ENCODE measurements around the gene BATF2. TPM values are rescaled to one million over a fixed set of nuclear protein-coding genes. Genes with fewer than 3 reads are reported as not detected.
"Not testable (repeated sequence)": the region's sequence is repeated elsewhere in the genome, so short reads cannot be mapped to it uniquely, and the experiment has no call there.

BATF2 gene
- total and polyA plus RNA-seq, 4 donors, result 0.51 to 3.2 (median 1.4) TPM

DNA sequence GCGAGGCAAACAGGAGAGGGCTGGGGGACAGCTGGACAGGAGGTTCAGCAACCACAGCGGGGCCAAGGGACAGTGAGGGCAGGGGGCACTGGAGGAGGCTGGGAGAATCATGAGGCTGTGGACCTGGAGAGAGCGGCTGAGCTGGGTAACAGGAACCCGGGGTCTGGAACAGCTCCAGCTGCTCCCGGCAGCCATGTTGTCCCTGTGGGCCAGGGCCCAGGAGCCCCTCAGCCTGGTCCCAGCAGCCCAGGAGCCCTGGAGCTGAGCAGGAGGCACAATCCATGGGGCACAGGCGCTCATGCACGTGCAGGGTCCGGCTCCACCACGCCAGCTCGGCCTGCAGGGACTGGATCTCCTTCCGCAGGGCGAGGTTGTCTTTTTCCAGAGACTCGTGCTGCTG is 7.4 kb downstream of the BATF2 start:
- 81% methylated on average over 13 of the region's 13 CpGs for WGBS
- Histone ChIP-seq H3K9ac (ENCODE audit: low read depth in 1 of 2, low read length in 2 of 2) (no peak overlapping the region), H3K4me3 (ENCODE audit: low read depth in 1 of 3, low read length in 3 of 3) (no peak overlapping the region), H3K27ac (ENCODE audit: low read depth in 1 of 2, low read length in 2 of 2) (peak overlapping the region; percentile 36 to 50), H3K4me1 (ENCODE audit: control insufficient read depth in 4 of 4, insufficient read depth in 4 of 4, low read length in 3 of 4) (peaks cover 3 to 20% (median 15%) of the 10 kb centered on the region in 4 donors), H3K36me3 (ENCODE audit: control insufficient read depth in 4 of 4, insufficient read depth in 3 of 4, low read depth in 1 of 4, low read length in 3 of 4) (peaks cover 0 to 2% (median 0%) of the 10 kb centered on the region in 4 donors), H3K27me3 (ENCODE audit: control insufficient read depth in 4 of 4, insufficient read depth in 4 of 4, low read length in 3 of 4) (no peaks in the 10 kb centered on the region), H3K9me3 (ENCODE audit: control insufficient read depth in 4 of 4, low read length in 3 of 4) (no peaks in the 10 kb centered on the region)
- no peak for DNase-seq (ENCODE audit: low spot score)
- TF ChIP-seq NR2F2 (IDR thresholded peaks at IDR 0.05) (no peak), JUND (IDR thresholded peaks at IDR 0.05) (no peak), SP1 (IDR thresholded peaks at IDR 0.05) (no peak), EGR1 (IDR thresholded peaks at IDR 0.05; ENCODE audit: low read depth in 2 of 2) (no peak), FOXA1 (IDR thresholded peaks at IDR 0.05) (no peak), YY1 (IDR thresholded peaks at IDR 0.05) (no peak), GABPA (IDR thresholded peaks at IDR 0.05 in 1 of 2, conservative IDR thresholded peaks at IDR 0.05 in 1 of 2) (no peak), RAD21 (IDR thresholded peaks at IDR 0.05) (no peak)
- TF ChIP-seq, protein P1, sequence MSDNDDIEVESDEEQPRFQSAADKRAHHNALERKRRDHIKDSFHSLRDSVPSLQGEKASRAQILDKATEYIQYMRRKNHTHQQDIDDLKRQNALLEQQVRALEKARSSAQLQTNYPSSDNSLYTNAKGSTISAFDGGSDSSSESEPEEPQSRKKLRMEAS (IDR thresholded peaks at IDR 0.05), result no peak
- TF ChIP-seq, protein P2, sequence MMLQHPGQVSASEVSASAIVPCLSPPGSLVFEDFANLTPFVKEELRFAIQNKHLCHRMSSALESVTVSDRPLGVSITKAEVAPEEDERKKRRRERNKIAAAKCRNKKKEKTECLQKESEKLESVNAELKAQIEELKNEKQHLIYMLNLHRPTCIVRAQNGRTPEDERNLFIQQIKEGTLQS (IDR thresholded peaks at IDR 0.05), result no peak
- TF ChIP-seq, protein P3, sequence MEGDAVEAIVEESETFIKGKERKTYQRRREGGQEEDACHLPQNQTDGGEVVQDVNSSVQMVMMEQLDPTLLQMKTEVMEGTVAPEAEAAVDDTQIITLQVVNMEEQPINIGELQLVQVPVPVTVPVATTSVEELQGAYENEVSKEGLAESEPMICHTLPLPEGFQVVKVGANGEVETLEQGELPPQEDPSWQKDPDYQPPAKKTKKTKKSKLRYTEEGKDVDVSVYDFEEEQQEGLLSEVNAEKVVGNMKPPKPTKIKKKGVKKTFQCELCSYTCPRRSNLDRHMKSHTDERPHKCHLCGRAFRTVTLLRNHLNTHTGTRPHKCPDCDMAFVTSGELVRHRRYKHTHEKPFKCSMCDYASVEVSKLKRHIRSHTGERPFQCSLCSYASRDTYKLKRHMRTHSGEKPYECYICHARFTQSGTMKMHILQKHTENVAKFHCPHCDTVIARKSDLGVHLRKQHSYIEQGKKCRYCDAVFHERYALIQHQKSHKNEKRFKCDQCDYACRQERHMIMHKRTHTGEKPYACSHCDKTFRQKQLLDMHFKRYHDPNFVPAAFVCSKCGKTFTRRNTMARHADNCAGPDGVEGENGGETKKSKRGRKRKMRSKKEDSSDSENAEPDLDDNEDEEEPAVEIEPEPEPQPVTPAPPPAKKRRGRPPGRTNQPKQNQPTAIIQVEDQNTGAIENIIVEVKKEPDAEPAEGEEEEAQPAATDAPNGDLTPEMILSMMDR (IDR thresholded peaks at IDR 0.05; ENCODE audit: low read depth, low read length, missing input control), result no peak

DNA sequence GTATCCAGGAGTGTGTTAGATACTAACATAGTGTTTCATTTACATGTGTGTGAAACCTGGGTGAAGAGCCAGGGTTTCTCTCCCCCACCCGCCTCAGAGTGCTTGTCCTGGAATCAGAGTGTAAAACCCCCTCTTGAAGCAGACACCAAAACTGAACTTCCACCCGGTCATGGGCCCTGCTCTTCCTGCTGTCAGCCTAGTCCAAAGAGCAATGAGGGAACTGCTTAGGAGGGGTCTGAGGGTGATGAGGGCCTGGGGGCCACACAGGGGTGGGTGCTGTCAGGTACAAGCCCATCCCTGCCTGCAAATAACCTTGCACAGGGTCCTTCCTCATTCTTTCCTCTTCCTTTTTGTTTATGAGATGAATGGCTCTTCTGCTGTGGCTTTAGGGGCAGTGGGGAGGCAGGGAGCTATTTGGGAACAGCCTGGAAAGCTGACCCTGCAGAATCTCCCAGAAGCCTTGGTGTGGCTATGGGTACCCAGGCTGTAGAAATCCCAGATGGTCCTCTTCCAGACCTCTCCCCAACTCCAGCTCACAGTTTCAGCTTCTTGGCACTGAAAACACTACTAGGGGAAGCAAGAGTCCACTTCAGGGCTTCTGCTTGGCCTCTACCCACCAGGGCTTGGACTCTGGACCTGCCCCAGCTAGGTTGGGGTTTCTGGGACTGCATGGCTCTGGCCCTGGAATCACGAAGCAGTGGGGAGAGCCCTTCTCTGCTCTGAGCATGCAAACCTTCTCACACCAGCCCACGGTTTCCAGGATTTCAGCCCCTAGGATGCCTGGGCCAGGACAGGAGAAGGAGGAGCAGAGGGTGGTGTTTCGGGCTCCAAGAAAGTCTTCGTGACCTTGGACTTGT is 8.5 kb downstream of the BATF2 start:
- Histone ChIP-seq H3K36me3 (ENCODE audit: control insufficient read depth in 4 of 4, insufficient read depth in 3 of 4, low read depth in 1 of 4, low read length in 3 of 4) (peaks cover 0 to 2% (median 0%) of the 10 kb centered on the region in 4 donors), H3K9ac (ENCODE audit: low read depth in 1 of 2, low read length in 2 of 2) (no peak overlapping the region), H3K27ac (ENCODE audit: low read depth in 1 of 2, low read length in 2 of 2) (no peak overlapping the region), H3K9me3 (ENCODE audit: control insufficient read depth in 4 of 4, low read length in 3 of 4) (no peaks in the 10 kb centered on the region), H3K4me3 (ENCODE audit: low read depth in 1 of 3, low read length in 3 of 3) (no peak overlapping the region), H3K4me1 (ENCODE audit: control insufficient read depth in 4 of 4, insufficient read depth in 4 of 4, low read length in 3 of 4) (peaks cover 3 to 20% (median 15%) of the 10 kb centered on the region in 4 donors), H3K27me3 (ENCODE audit: control insufficient read depth in 4 of 4, insufficient read depth in 4 of 4, low read length in 3 of 4) (no peaks in the 10 kb centered on the region)
- no peak for DNase-seq (ENCODE audit: low spot score)
- WGBS, result 70% methylated on average over 6 of the region's 6 CpGs
- TF ChIP-seq, protein P2 (IDR thresholded peaks at IDR 0.05), result no peak
- TF ChIP-seq, protein P4, sequence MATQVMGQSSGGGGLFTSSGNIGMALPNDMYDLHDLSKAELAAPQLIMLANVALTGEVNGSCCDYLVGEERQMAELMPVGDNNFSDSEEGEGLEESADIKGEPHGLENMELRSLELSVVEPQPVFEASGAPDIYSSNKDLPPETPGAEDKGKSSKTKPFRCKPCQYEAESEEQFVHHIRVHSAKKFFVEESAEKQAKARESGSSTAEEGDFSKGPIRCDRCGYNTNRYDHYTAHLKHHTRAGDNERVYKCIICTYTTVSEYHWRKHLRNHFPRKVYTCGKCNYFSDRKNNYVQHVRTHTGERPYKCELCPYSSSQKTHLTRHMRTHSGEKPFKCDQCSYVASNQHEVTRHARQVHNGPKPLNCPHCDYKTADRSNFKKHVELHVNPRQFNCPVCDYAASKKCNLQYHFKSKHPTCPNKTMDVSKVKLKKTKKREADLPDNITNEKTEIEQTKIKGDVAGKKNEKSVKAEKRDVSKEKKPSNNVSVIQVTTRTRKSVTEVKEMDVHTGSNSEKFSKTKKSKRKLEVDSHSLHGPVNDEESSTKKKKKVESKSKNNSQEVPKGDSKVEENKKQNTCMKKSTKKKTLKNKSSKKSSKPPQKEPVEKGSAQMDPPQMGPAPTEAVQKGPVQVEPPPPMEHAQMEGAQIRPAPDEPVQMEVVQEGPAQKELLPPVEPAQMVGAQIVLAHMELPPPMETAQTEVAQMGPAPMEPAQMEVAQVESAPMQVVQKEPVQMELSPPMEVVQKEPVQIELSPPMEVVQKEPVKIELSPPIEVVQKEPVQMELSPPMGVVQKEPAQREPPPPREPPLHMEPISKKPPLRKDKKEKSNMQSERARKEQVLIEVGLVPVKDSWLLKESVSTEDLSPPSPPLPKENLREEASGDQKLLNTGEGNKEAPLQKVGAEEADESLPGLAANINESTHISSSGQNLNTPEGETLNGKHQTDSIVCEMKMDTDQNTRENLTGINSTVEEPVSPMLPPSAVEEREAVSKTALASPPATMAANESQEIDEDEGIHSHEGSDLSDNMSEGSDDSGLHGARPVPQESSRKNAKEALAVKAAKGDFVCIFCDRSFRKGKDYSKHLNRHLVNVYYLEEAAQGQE (IDR thresholded peaks at IDR 0.05), result no peak
- TF ChIP-seq TAF1 (conservative IDR thresholded peaks at IDR 0.05) (no peak), HNF4G (IDR thresholded peaks at IDR 0.05) (peak; percentile 36), HNF4A (conservative IDR thresholded peaks at IDR 0.05) (peak; percentile 38 to 81), SP1 (IDR thresholded peaks at IDR 0.05) (peak; percentile 26)
- TF ChIP-seq, protein P1 (IDR thresholded peaks at IDR 0.05), result no peak

DNA sequence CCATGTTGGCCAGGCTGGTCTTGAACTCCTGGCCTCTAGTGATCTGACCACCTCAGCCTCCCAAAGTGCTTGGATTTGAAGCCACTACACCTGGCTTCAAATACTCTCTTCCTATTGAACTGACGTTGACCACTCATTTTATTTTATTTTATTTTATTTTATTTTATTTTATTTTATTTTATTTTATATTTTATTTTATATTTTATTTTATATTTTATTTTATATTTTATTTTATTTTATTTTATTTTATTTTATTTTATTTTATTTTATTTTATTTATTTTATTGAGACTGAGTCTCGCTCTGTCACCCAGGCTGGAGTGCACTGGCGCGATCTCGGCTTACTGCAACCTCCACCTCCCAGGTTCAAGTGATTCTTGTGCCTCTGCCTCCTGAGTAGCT is 13.4 kb downstream of the BATF2 start:
- not testable (repeated sequence) for DNase-seq (ENCODE audit: low spot score); H3K4me1 ChIP-seq (ENCODE audit: control insufficient read depth in 4 of 4, insufficient read depth in 4 of 4, low read length in 3 of 4); H3K36me3 ChIP-seq (ENCODE audit: control insufficient read depth in 4 of 4, insufficient read depth in 3 of 4, low read depth in 1 of 4, low read length in 3 of 4); H3K4me3 ChIP-seq (ENCODE audit: low read depth in 1 of 3, low read length in 3 of 3); H3K27ac ChIP-seq (ENCODE audit: low read depth in 1 of 2, low read length in 2 of 2); H3K27me3 ChIP-seq (ENCODE audit: control insufficient read depth in 4 of 4, insufficient read depth in 4 of 4, low read length in 3 of 4); H3K9ac ChIP-seq (ENCODE audit: low read depth in 1 of 2, low read length in 2 of 2); H3K9me3 ChIP-seq (ENCODE audit: control insufficient read depth in 4 of 4, low read length in 3 of 4)
- WGBS, result 79% methylated on average over 5 of the region's 5 CpGs

Data from liver (tissue), 9 donors.